ENCODE results near the gene CASP3.

DNA sequence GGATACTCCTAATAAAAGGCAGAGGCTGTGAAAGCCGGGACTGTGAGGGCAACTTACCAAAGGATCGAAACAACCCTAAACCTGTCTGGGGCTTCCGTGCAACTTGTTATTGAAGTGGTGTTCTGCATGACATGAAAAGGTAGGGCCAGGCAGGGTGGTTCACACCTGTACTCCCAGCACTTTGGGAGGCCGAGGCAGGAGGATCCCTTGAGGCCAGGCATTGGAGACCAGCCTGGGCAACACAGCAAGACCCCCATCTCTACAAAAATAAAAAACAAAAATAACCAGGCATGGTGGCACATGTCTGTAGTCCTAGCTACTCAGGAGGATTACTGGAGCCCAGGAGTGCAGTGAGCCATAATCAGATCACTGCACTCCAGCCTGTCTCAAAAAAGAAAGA lies 12.3 kb downstream of the CASP3 start:
- no peak for TF ChIP-seq CTCF (IDR thresholded peaks at IDR 0.05)
- TF ChIP-seq EZH2 (IDR thresholded peaks at IDR 0.05; ENCODE audit: borderline replicate concordance, insufficient read depth, low read depth, low read length, poor library complexity, severe bottlenecking): no peak

Data from B cell (primary cell).